Lower lobe of right lung (tissue), 2 donors: ENCODE measurements around the gene ZNF184. TPM values are rescaled to one million over a fixed set of nuclear protein-coding genes. Genes with fewer than 3 reads are reported as not detected.

Source experiments
- ATAC-seq, 2 donors: fragments of 200-7000 bp; cut with Tn5 transposase; one replicate each; pipeline ENCODE4 v1.9.1; 2020 to 2022; ENCODE audit warnings: mild to moderate bottlenecking in 2 of 2, moderate library complexity in 2 of 2
- DNase-seq: peaks from one replicate; pipeline ENCODE4 v3.0.0-alpha.2; 2020
- H3K27ac ChIP-seq: fragments of 200-600 bp; one replicate; pipeline ENCODE4 v1.8.0; 2022
- H3K27me3 ChIP-seq: fragments of 200-600 bp; one replicate; pipeline ENCODE4 v1.8.0; 2022; ENCODE audit warnings: low read depth
- H3K36me3 ChIP-seq: fragments of 200-600 bp; one replicate; pipeline ENCODE4 v1.8.0; 2022; ENCODE audit warnings: mild to moderate bottlenecking
- H3K4me1 ChIP-seq: fragments of 200-600 bp; one replicate; pipeline ENCODE4 v1.8.0; 2022
- H3K4me3 ChIP-seq: fragments of 200-600 bp; one replicate; pipeline ENCODE4 v1.8.0; 2022; ENCODE audit warnings: mild to moderate bottlenecking
- H3K9me3 ChIP-seq: fragments of 200-600 bp; one replicate; pipeline ENCODE4 v1.8.0; 2022
- intact Hi-C: fragments of 100-400 bp; cut with DNase I; formaldehyde crosslinking; loops from one replicate; pipeline ENCODE4 v1.11.0; 2022
- total RNA-seq: library from RNA; stranded (reverse); fragmentation: NEBNext Ultra II Directional; extraction: Animal tissue kit (Norgen Biotek cat#: 25700); gene quantifications from one replicate; pipeline ENCODE4 v1.2.1, GENCODE V29; 2021
- TF ChIP-seq, protein P1 (sequence below): fragments of 200-600 bp; IDR thresholded peaks from one replicate; pipeline ENCODE4 v1.8.0; 2022; ENCODE audit warnings: antibody characterized with exemption, mild to moderate bottlenecking
- donor health status: DM: no; HTN: yes; CAD: no; lungs with severe emphysema.

The ZNF184 gene
- total RNA-seq, 1 donor from 2014 or later = 6.6 TPM

GRCh38 chr6:27502508-27503435 lies 29.9 kb upstream of the ZNF184 start:
- intact Hi-C loops = no loop called here
- ATAC-seq = peak; percentile 80 to 83
- Histone ChIP-seq H3K27me3 (peaks cover 35% of the 10 kb centered on the region), H3K36me3 (no peaks in the 10 kb centered on the region), H3K27ac (peak overlapping the region; percentile 1), H3K4me3 (peak overlapping the region; percentile 54), H3K9me3 (no peaks in the 10 kb centered on the region), H3K4me1 (peaks cover 5% of the 10 kb centered on the region)
- no peak for DNase-seq
- TF ChIP-seq, protein P1, sequence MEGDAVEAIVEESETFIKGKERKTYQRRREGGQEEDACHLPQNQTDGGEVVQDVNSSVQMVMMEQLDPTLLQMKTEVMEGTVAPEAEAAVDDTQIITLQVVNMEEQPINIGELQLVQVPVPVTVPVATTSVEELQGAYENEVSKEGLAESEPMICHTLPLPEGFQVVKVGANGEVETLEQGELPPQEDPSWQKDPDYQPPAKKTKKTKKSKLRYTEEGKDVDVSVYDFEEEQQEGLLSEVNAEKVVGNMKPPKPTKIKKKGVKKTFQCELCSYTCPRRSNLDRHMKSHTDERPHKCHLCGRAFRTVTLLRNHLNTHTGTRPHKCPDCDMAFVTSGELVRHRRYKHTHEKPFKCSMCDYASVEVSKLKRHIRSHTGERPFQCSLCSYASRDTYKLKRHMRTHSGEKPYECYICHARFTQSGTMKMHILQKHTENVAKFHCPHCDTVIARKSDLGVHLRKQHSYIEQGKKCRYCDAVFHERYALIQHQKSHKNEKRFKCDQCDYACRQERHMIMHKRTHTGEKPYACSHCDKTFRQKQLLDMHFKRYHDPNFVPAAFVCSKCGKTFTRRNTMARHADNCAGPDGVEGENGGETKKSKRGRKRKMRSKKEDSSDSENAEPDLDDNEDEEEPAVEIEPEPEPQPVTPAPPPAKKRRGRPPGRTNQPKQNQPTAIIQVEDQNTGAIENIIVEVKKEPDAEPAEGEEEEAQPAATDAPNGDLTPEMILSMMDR = no peak

- H3K4me3 ChIP-seq = no peak overlapping the region
- H3K27ac ChIP-seq = no peak overlapping the region
- no peaks in the 10 kb centered on the region for H3K36me3 ChIP-seq
- ATAC-seq (no peak), DNase-seq (no peak)
- peaks cover 5% of the 10 kb centered on the region for H3K4me1 ChIP-seq
- H3K9me3 ChIP-seq = no peaks in the 10 kb centered on the region
- TF ChIP-seq, protein P1 = no peak
- intact Hi-C loops = no loop called here
- peaks cover 43% of the 10 kb centered on the region for H3K27me3 ChIP-seq
Measured at GRCh38 chr6:27501187-27501586, 28.3 kb upstream of the ZNF184 start.

DNA sequence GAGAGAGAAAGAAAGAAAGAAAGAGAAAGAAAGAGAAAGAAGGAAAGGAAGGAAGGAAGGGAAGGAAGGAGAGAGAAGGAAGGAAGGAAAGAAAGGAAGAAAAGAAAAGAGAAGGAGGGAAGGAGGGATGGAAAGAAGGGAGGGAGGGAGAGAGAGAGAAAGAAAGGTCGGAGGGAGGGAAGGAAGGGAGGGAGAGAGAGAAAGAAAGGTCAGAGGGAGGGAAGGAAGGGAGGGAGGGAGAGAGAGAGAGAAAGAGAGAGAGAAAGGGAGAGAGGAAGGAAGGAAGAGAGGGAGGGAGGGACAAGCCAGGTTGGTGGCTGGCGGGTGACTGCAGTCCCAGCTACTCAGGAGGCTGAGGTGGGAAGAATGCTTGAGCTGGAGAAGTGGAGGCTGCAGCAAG lies 27.3 kb upstream of the ZNF184 start:
- Histone ChIP-seq H3K4me3 (no peak overlapping the region), H3K36me3 (no peaks in the 10 kb centered on the region), H3K27me3 (peaks cover 53% of the 10 kb centered on the region), H3K9me3 (no peaks in the 10 kb centered on the region), H3K4me1 (peaks cover 5% of the 10 kb centered on the region), H3K27ac (no peak overlapping the region)
- DNase-seq (no peak), ATAC-seq (no peak)
- TF ChIP-seq, protein P1 = no peak
- intact Hi-C loops = no loop called here

DNA sequence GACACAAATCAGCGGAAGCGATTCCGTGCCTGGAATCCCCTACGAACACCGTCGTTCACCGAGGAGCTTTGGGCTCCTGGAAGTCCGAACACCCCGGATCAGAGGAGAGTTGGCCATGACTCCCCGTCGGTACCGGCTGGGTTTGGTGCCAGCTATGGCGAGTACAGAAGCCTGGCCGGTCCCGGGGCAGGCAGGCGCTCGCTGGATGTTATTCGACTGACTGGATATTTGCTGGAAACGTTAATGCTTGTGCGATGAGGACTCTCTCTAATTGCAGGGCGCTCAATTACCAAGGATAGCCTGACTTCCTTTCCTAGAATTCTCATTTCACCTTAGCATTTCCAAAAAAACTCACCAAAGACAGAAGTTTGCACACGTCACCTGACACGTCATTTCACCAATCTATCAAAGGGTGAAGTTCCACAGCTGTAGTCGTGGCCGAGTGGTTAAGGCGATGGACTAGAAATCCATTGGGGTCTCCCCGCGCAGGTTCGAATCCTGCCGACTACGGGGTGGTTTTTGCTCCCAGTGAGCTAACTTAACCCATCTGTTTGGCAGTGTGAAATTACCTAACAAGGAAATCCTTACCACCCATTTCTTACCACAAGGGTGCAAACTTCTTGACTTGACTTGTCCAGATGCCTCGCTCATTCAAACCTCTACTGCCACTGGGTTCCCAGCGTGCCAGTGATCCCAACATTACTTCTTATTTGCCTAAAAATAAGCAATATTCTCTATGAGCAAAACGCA lies 22.7 kb upstream of the ZNF184 start:
- no peak for DNase-seq
- peak in 1 of 2 donors; percentile 47 for ATAC-seq

DNA sequence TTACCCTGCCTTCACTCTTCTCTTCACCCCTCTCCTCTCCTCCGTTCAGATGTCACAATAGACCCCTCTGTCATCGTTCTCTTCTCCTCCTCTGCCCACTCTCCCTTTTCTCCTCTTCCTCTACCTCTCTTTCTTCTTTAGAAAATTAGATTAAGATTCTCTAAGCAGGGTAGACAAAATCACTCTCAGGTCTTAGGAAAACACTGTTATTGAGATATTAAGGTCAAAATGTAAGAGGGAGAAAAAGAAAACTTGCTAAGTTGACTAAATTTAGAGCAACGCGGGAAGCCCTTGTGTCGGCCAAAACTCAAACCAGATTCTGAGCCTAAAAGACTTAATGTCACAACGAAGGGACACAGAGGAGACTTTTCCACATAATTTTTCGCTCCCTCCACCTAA lies 22.1 kb upstream of the ZNF184 start:
- DNase-seq = no peak
- intact Hi-C loops = no loop called here
- Histone ChIP-seq H3K4me3 (peak overlapping the region; percentile 53), H3K27ac (no peak overlapping the region), H3K9me3 (no peaks in the 10 kb centered on the region), H3K27me3 (peaks cover 51% of the 10 kb centered on the region), H3K36me3 (no peaks in the 10 kb centered on the region), H3K4me1 (no peaks in the 10 kb centered on the region)
- ATAC-seq = no peak
- TF ChIP-seq, protein P1 = no peak

More for the DNA sequence above, 22.7 kb upstream of the ZNF184 start:
- TF ChIP-seq, protein P1 = no peak
- intact Hi-C loops = no loop called here
- Histone ChIP-seq H3K27ac (no peak overlapping the region), H3K36me3 (no peaks in the 10 kb centered on the region), H3K27me3 (peaks cover 56% of the 10 kb centered on the region), H3K9me3 (no peaks in the 10 kb centered on the region), H3K4me3 (peak overlapping the region; percentile 53), H3K4me1 (no peaks in the 10 kb centered on the region)
